GM23338 (cell line): ENCODE results near the gene FLT1. TPM values are rescaled to one million over a fixed set of nuclear protein-coding genes. Genes with fewer than 3 reads are reported as not detected.
A peak's percentile ranks its signal among the peaks of the same experiment; 100 is the strongest.

ENCODE experiments used
- ATAC-seq: fragments of 200-7000 bp; cut with Tn5 transposase; 3 replicates; pipeline ENCODE4 v1.9.1; 2020
- DNase-seq: peaks from one replicate; pipeline ENCODE4 v3.0.0-alpha.2; 2015; ENCODE audit warnings: low spot score
- H2AFZ ChIP-seq: fragments of 200-600 bp; sonication (generic); 2 replicates; pipeline ENCODE4 v1.8.0; 2016; ENCODE audit warnings: antibody characterized with exemption, mild to moderate bottlenecking, moderate library complexity
- H3F3A ChIP-seq: fragments of 200-600 bp; sonication (generic); replicated peaks from 2 replicates; pipeline ENCODE4 v1.8.0; 2017; ENCODE audit warnings: antibody characterized with exemption, mixed run types, low read depth
- H3K27ac ChIP-seq: fragments of 200-600 bp; sonication (generic); 2 replicates; pipeline ENCODE4 v1.6.1; 2016; ENCODE audit warnings: low read depth
- H3K27me3 ChIP-seq: fragments of 200-600 bp; sonication (generic); 2 replicates; pipeline ENCODE4 v1.8.0; 2016; ENCODE audit warnings: mild to moderate bottlenecking, mixed run types, moderate library complexity; ENCODE audit not compliant: insufficient read depth
- H3K36me3 ChIP-seq: fragments of 200-600 bp; sonication (generic); 2 replicates; pipeline ENCODE4 v1.8.0; 2016; ENCODE audit warnings: mild to moderate bottlenecking; ENCODE audit not compliant: insufficient read depth
- H3K4me1 ChIP-seq: fragments of 200-600 bp; sonication (generic); 2 replicates; pipeline ENCODE4 v1.8.0; 2016; ENCODE audit warnings: mild to moderate bottlenecking, moderate library complexity; ENCODE audit not compliant: insufficient read depth
- H3K4me2 ChIP-seq: fragments of 200-600 bp; sonication (generic); 2 replicates; pipeline ENCODE4 v1.7.1; 2017; ENCODE audit warnings: mixed run types
- H3K4me3 ChIP-seq: fragments of 200-600 bp; sonication (generic); 2 replicates; pipeline ENCODE4 v1.6.1; 2016; ENCODE audit warnings: mixed run types
- H3K79me2 ChIP-seq: fragments of 200-600 bp; sonication (generic); replicated peaks from 2 replicates; pipeline ENCODE4 v1.8.0; 2017; ENCODE audit warnings: mild to moderate bottlenecking; ENCODE audit not compliant: insufficient read depth
- H3K9me2 ChIP-seq: fragments of 200-600 bp; sonication (generic); 2 replicates; pipeline ENCODE4 v1.8.0; 2017; ENCODE audit not compliant: insufficient read depth
- H4K20me1 ChIP-seq: fragments of 200-600 bp; sonication (generic); replicated peaks from 2 replicates; pipeline ENCODE4 v1.8.0; 2017; ENCODE audit warnings: mild to moderate bottlenecking; ENCODE audit not compliant: insufficient read depth
- H3K27ac Mint-ChIP-seq: 2 replicates; pipeline ENCODE4 v1.8.0; 2020; ENCODE audit warnings: inconsistent platforms, mild to moderate bottlenecking, moderate library complexity, mixed read lengths
- H3K27me3 Mint-ChIP-seq: 3 replicates; pipeline ENCODE4 v1.8.0; 2022; ENCODE audit warnings: low read depth, mild to moderate bottlenecking, moderate library complexity, mixed read lengths, inconsistent platforms; ENCODE audit not compliant: insufficient read depth, poor library complexity
- H3K36me3 Mint-ChIP-seq: 3 replicates; pipeline ENCODE4 v1.8.0; 2021; ENCODE audit warnings: low read depth, mild to moderate bottlenecking, inconsistent platforms, moderate library complexity, mixed read lengths
- H3K4me1 Mint-ChIP-seq: 3 replicates; pipeline ENCODE4 v1.8.0; 2020; ENCODE audit warnings: mild to moderate bottlenecking, inconsistent platforms, mixed read lengths
- H3K4me3 Mint-ChIP-seq: 3 replicates; pipeline ENCODE4 v1.8.0; 2021; ENCODE audit warnings: moderate library complexity, mild to moderate bottlenecking, inconsistent platforms, mixed read lengths
- H3K9me3 Mint-ChIP-seq: 3 replicates; pipeline ENCODE4 v1.8.0; 2020; ENCODE audit warnings: moderate library complexity, mild to moderate bottlenecking, inconsistent platforms, mixed read lengths
- CREB1 ChIP-seq: fragments of 250-450 bp; sonication (Bioruptor Pico); IDR thresholded peaks from 2 replicates; pipeline ENCODE4 v1.5.0; 2020; ENCODE audit warnings: low read depth, mild to moderate bottlenecking, moderate library complexity
- CTCF ChIP-seq, 2 experiments: fragments of 200-600 bp in 1 of 2; sonication (generic) in 1 of 2; conservative IDR thresholded peaks; 2 replicates each; pipeline versions ENCODE4 v1.5.1 to v1.6.1; 2016 to 2017; ENCODE audit warnings: antibody characterized with exemption in 2 of 2, low read depth in 2 of 2, mild to moderate bottlenecking in 2 of 2, moderate library complexity in 1 of 2
- ETS1 ChIP-seq: IDR thresholded peaks from 2 replicates; pipeline ENCODE4 v1.6.1; 2016; ENCODE audit warnings: antibody characterized with exemption
- EZH2 ChIP-seq: fragments of 200-600 bp; sonication (generic); IDR thresholded peaks from one replicate; pipeline ENCODE4 v1.8.0; 2017; ENCODE audit warnings: antibody characterized with exemption, mild to moderate bottlenecking, low read depth; ENCODE audit not compliant: unreplicated experiment
- EZH2phosphoT487 ChIP-seq: fragments of 200-600 bp; sonication (generic); IDR thresholded peaks from one replicate; pipeline ENCODE4 v1.8.1; 2018; ENCODE audit warnings: antibody characterized with exemption; ENCODE audit not compliant: unreplicated experiment
- JUNB ChIP-seq: IDR thresholded peaks from one replicate; pipeline ENCODE4 v1.6.1; 2016; ENCODE audit warnings: antibody characterized with exemption; ENCODE audit not compliant: unreplicated experiment
- NANOG ChIP-seq: IDR thresholded peaks from 2 replicates; pipeline ENCODE4 v1.6.1; 2016; ENCODE audit warnings: antibody characterized with exemption, borderline replicate concordance
- POLR2AphosphoS5 ChIP-seq: IDR thresholded peaks from 2 replicates; pipeline ENCODE4 v1.6.1; 2016; ENCODE audit warnings: antibody characterized with exemption, low read depth
- ZNF114 ChIP-seq: fragments of 250-450 bp; sonication (Bioruptor Pico); IDR thresholded peaks from 2 replicates; pipeline ENCODE4 v1.5.0; 2020; ENCODE audit warnings: mild to moderate bottlenecking, moderate library complexity
- ZNF331 ChIP-seq: fragments of 250-450 bp; sonication (Bioruptor Pico); IDR thresholded peaks from 2 replicates; pipeline ENCODE4 v1.5.0; 2020; ENCODE audit warnings: low read depth, mild to moderate bottlenecking, moderate library complexity
- ZNF462 ChIP-seq: fragments of 250-450 bp; sonication (Bioruptor Pico); IDR thresholded peaks from 2 replicates; pipeline ENCODE4 v1.5.0; 2020; ENCODE audit warnings: mild to moderate bottlenecking, moderate library complexity
- polyA plus RNA-seq: library from polyadenylated mRNA; unstranded; fragments of >200 nt; fragmentation: Nextera tagmentation; extraction: Ambion mirVana; gene quantifications from 2 replicates; pipeline ENCODE4 v1.2.1, GENCODE V29; 2016
- total RNA-seq: library from RNA; depleted of rRNA; stranded (reverse); fragments of >200 nt; shearing (Covaris generic); gene quantifications from 2 replicates; pipeline ENCODE4 v1.2.3, GENCODE V29; 2014

Gene FLT1
- total and polyA plus RNA-seq, 2 experiments from 2014 or later, result 26.8 to 116 TPM

GRCh38 chr13:28406733-28407266, 88.1 kb downstream of the FLT1 start (continued):
- TF ChIP-seq EZH2 (no peak), JUNB (no peak), ETS1 (no peak), ZNF114 (no peak)

- Histone ChIP-seq H3K4me1 (peaks cover 21% of the 10 kb centered on the region), H2AFZ (no peak overlapping the region), H3K79me2 (no peaks in the 10 kb centered on the region; the same call in 1 of the 2 replicates), H3K36me3 (peaks cover 12% of the 10 kb centered on the region; the same call in 1 of the 2 replicates), H4K20me1 (0 out of 2 replicates have a peak, but pooled peaks cover 5% of the 10 kb centered on the region), H3K4me2 (no peak overlapping the region), H3K9me2 (no peaks in the 10 kb centered on the region), H3K4me3 (no peak overlapping the region), H3K27ac (peak overlapping the region; percentile 48; the same call in 1 of the 2 replicates), H3K27me3 (no peaks in the 10 kb centered on the region), H3F3A (no peaks in the 10 kb centered on the region)
- H3K27ac Mint-ChIP-seq, result no peak overlapping the region
- DNase-seq, result no peak
- peaks cover 31% of the 10 kb centered on the region for H3K4me1 Mint-ChIP-seq
- H3K27me3 Mint-ChIP-seq, result peaks cover 3% of the 10 kb centered on the region
- no peak for TF ChIP-seq CREB1
- no peak for TF ChIP-seq EZH2phosphoT487
- TF ChIP-seq POLR2AphosphoS5, result no peak
- TF ChIP-seq EZH2, result no peak
- TF ChIP-seq ZNF114, result no peak
- TF ChIP-seq JUNB, result no peak
- no peak for TF ChIP-seq ETS1
- no peak for TF ChIP-seq NANOG
- TF ChIP-seq ZNF331 (CRISPR knock-in tag), result no peak
- TF ChIP-seq ZNF462 (CRISPR knock-in tag), result no peak
- no peak for TF ChIP-seq CTCF (conservative IDR thresholded peaks at IDR 0.05; ENCODE audit: low read depth in 2 of 2)
- no peak overlapping the region for H3K4me3 Mint-ChIP-seq
- no peaks in the 10 kb centered on the region for H3K9me3 Mint-ChIP-seq
- ATAC-seq, result no peak
- H3K36me3 Mint-ChIP-seq, result peaks cover 75% of the 10 kb centered on the region
Measured at GRCh38 chr13:28402057-28402381, 92.9 kb downstream of the FLT1 start.
